Epithelial cell of proximal tubule (primary cell): ENCODE measurements around the gene TMEM178B. TPM values are rescaled to one million over a fixed set of nuclear protein-coding genes. Genes with fewer than 3 reads are reported as not detected.

ENCODE experiments used
- DNase-seq: peaks from one replicate; pipeline ENCODE4 v3.0.0-alpha.2; 2011; ENCODE audit warnings: low read depth
- H3K4me3 ChIP-seq: 2 replicates; pipeline ENCODE4 v1.5.1; 2011; ENCODE audit warnings: low read depth, mild to moderate bottlenecking, low read length
- total RNA-seq: library from RNA; depleted of rRNA; stranded (reverse); fragments of >200 nt; gene quantifications from 2 replicates; pipeline ENCODE4 v1.2.3, GENCODE V29; 2015
- TF ChIP-seq, protein P1 (sequence below): conservative IDR thresholded peaks from 2 replicates; pipeline ENCODE4 v1.5.1; 2012; ENCODE audit warnings: low read depth, mild to moderate bottlenecking, low read length

TMEM178B gene
- total RNA-seq, 1 donor from 2014 or later = 3.1 TPM

DNA sequence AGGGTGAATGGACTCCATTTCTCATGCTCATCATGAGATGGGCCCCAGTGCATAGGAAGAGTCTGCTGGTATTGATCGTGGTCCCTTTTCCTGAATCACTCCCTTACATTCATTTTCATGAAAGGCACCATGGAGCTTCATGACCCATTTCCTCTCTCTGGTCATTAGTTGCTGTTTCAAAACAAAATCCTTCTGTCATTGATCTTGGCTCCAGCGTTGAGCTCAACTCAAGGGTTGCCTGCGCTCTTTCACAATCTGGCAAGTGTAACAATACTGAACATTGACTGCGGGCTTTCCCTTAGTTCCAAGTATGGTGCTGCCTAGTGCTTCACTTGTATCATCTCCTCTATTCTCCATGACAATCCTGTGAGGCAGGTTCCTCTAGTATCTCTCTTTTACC lies 197.6 kb downstream of the TMEM178B start:
- H3K4me3 ChIP-seq = no peak overlapping the region
- TF ChIP-seq, protein P1, sequence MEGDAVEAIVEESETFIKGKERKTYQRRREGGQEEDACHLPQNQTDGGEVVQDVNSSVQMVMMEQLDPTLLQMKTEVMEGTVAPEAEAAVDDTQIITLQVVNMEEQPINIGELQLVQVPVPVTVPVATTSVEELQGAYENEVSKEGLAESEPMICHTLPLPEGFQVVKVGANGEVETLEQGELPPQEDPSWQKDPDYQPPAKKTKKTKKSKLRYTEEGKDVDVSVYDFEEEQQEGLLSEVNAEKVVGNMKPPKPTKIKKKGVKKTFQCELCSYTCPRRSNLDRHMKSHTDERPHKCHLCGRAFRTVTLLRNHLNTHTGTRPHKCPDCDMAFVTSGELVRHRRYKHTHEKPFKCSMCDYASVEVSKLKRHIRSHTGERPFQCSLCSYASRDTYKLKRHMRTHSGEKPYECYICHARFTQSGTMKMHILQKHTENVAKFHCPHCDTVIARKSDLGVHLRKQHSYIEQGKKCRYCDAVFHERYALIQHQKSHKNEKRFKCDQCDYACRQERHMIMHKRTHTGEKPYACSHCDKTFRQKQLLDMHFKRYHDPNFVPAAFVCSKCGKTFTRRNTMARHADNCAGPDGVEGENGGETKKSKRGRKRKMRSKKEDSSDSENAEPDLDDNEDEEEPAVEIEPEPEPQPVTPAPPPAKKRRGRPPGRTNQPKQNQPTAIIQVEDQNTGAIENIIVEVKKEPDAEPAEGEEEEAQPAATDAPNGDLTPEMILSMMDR = no peak
- DNase-seq = no peak

GRCh38 chr7:141272417-141272816 lies 198.6 kb downstream of the TMEM178B start:
- TF ChIP-seq, protein P1 = peak; percentile 23
- DNase-seq = no peak

DNA sequence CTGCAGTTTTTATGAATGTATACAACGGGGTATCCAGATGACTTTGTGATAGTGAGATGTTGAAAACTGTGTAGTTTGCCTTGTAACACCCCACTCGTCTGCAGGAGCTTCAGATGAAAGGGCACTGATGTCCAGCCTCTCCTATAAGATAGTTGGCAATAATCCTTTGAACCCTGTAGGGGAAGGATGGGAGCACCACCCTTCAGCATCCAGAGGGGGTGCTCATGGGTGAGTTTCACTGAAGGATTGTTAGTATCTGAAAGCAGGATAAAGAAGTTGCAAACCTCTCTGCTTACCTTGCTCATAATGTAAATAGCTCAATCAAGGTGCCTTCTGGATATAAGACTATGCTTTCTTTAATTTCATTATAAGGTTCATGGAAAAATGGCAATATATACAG lies 201.5 kb downstream of the TMEM178B start:
- TF ChIP-seq, protein P1 = peak; percentile 15
- DNase-seq = no peak

More at GRCh38 chr7:141272417-141272816, 198.6 kb downstream of the TMEM178B start:
- no peak overlapping the region for H3K4me3 ChIP-seq

GRCh38 chr7:141276031-141276430 lies 202.2 kb downstream of the TMEM178B start:
- peak; percentile 52 for DNase-seq
- no peak overlapping the region for H3K4me3 ChIP-seq
- TF ChIP-seq, protein P1 = no peak

More for the DNA sequence above, 201.5 kb downstream of the TMEM178B start:
- no peak overlapping the region for H3K4me3 ChIP-seq

DNA sequence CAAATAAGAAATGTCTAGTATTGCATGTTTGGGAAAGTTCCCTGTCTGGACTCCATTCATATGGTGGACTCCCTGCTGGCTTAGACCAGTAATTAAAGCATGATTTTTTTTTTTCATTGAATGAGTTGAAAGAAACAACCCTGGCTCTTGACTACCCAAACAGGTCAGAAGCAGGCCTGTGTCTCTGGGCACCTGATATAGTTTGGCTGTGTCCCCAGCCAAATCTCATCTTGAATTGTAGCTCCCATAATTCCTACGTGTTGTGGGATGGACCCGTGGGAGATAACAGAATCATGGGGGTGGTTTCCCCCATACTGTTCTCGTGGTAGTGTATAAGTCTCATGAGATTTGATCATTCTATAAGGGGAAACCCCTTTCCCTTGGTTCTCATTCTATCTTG lies 206.2 kb downstream of the TMEM178B start:
- TF ChIP-seq, protein P1 = no peak
- no peak overlapping the region for H3K4me3 ChIP-seq
- DNase-seq = no peak

DNA sequence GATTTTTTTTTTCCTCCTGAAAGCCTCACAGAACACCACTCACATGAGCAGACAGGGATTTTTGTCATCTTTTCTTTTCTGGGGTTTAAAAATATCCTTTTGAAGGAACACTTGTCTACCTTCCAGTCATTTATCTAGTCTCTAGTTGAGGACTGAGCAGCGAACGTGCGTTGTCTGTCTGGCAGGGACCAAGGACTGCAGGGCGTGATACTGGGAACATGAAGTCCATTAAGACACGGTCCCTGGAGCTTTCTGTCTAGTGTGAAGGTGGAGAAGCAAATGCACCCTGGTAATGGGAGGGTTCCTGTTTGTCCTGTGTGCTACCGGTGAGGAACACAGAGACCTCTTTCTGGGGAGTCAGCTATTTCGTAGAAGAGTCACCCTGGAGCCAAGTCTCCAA lies 207.4 kb downstream of the TMEM178B start:
- no peak for DNase-seq
- TF ChIP-seq, protein P1 = no peak
- no peak overlapping the region for H3K4me3 ChIP-seq

GRCh38 chr7:141286522-141286921 lies 212.7 kb downstream of the TMEM178B start:
- TF ChIP-seq, protein P1 = no peak
- no peak for DNase-seq
- H3K4me3 ChIP-seq = no peak overlapping the region
